Activated CD8-positive, alpha-beta memory T cell treated with anti-CD3 and anti-CD28 coated beads for 4 hours (primary cell): Measurements from ENCODE around the gene FAM149A.

Experiments used
- DNase-seq, 2 donors: peaks; one replicate each; pipeline ENCODE4 v3.0.0-alpha.2; 2020; ENCODE audit warnings: low read depth in 2 of 2

The FAM149A gene

DNA sequence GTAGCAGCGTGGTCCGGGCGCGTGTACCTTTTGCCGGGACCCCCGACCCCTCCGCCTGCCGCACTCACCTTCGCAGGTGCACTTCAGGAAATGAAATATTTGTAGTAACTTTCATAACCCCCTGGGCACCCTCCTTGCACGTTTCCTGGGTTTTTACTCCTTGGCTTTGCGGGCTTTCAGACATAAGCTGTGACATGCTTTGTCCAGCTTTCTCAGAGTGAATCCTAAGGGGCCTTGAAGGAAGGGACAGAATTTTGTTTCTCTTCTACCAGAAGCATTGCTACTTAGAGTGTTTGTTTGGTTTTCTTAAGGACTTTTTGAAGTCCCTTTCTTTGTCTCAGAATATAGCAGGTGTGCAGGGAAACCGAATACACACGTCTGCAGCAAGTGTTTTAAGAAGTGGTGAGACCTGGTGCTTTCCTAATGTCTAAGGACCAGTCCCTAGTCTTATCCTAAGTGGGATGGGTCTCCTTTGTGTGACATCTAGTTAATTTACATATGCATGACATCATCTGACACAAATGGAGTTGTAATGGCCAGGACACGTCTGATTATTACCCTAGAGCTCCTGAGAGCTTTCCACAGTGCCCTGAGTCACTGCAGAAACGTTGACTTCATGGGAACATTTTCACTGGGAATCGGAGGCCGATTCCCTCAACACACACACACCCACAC, 1.3 kb downstream of the FAM149A start:
- DNase-seq, result no peak

DNA sequence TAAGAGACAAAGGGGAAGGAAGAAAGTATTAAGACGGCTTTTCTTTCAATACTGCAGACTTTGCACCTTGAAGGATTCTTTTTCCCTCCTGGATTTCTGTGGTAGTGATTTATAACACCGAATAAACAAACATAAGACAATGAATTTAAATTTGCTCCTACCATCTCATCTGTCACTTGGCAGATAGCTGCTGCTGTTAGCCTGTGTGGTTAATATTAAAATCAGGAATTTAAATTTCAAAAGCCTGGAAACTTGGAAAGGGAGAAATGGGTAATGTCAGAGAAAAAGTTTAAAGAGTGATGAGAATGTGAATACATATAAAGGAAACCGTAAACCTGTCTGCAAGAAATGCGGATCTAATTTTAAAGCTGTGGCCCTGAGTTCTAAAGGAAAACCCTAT, 3.4 kb downstream of the FAM149A start:
- no peak for DNase-seq

DNA sequence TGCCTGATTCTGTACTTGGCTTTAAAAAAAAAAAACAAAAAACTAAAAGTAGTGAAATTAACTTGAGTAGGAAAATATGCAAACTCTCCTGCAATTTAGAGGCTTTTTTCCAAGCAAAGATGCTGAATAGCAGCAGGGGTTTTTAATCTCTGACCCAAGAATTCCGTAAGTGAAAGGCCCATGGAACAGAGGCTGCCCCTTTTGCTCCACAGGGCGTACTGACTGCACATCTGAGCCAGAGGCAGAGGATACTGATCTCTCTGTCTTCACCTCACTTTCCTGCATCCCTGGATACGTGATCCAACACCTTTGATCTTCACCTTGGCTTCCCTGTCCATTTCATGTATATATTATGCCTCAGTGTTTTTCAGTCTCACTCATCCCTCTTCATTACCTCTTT, 3.9 kb downstream of the FAM149A start:
- no peak for DNase-seq

DNA sequence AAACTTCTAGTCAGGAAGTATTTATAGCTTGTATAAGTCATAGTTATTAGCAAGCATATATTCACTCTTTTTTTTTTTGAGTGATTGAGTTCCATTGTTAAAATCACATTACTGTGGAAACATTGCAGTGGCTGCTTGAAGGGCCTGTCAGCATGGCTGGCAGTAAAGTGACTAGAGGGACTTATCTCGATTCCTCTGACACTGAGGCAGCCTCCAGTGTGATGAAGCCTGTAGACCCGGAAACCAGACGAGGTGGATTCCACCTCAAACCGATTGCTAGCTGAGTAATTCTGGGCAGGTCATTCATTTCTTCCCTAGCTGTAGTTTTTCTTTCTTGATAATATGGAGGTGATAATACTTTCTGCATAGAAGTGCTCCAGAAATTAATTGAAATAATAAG, 4.7 kb downstream of the FAM149A start:
- no peak for DNase-seq

DNA sequence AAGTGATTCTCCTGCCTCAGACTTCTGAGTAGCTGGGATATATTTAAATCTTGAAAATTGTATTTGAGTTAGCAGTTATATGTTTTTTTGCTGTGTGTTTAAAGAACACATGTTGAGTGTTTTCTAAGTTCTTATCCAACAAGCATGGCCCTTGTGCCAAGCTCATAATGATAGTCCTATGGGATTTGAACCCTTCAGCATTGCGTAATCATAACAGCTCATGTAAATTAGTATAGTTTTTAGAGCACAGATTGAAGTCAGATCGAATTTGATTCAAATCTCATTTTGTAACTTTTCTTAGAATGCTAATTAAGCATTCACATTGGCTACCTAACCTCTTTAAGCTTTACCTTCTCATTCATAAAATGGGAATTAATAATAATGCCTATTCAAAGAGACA, 12.2 kb downstream of the FAM149A start:
- no peak for DNase-seq

DNA sequence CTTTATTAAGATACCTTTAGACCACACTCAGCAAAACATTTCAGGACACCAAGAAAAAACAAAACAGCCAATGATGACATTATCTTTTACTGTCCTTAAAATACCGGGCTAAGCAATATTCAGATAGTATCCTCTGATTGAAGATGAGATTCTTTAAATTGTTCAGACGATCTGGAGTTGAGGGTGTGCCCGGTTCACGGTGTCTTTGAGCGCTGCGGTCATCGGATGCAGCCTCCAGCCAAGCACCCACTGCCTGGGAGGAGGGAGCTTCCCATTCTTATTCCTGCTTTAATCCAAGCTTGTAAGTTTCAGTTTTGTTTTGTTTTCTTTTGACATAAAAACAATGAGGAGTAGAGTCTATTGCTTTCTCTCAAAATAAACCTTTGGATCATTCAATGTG, 14.1 kb downstream of the FAM149A start:
- DNase-seq, result no peak

DNA sequence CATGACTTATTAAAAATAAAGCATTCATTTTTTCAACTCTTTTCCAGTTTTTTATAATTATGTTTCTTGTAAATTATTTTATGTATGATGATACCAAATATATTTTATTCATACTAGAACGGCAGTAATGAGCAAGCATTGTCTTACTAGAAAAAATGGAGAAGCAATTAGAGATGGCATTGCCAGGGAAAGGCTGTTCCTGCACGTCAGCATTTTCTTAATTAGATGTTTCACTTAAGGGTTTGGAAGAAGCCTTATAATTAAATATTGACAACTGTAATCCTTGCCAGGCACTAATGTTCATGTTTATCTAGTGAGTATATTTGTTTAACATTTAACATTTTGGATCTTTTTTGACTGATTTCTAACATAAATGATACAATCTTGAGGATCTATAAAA, 16.6 kb downstream of the FAM149A start:
- DNase-seq, result no peak

DNA sequence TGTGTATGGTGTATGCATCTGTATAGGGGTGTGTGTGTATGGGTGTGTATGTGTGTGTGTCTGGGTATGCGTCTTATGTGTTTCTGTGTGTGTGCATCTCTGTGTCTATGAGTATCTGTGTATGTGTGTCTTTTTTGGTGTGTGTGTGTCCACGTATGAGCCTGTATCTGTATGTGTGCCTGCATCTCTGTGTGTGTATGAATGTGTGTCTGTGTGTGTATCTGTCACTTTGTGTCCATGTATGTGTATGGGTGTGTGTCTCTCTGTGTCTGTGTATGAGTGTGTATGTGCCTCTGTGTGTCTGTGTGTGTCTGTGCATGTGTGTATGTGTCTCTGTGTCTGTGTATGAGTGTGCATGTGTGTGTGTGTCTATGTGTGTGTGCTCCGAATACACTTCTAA, 24.3 kb downstream of the FAM149A start:
- DNase-seq, result no peak

DNA sequence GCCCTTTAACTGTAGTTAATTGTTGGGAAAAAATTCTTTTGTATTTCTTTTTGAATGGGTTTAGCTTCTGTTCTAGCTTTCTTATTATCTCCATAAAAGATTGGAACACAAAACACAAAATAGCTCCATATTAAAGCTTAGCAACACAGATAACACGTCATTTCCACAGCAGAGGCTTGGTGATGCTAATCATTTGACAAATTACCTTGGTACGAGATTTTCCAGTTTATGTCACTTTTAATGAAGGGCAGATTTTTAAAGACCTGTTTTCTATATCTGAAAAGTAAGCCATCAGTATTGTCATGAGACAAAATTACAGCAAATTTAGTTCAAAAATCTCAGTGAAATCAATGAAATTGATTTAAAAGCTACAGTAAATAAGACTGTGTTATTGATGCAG, 27.4 kb downstream of the FAM149A start:
- DNase-seq, result no peak

DNA sequence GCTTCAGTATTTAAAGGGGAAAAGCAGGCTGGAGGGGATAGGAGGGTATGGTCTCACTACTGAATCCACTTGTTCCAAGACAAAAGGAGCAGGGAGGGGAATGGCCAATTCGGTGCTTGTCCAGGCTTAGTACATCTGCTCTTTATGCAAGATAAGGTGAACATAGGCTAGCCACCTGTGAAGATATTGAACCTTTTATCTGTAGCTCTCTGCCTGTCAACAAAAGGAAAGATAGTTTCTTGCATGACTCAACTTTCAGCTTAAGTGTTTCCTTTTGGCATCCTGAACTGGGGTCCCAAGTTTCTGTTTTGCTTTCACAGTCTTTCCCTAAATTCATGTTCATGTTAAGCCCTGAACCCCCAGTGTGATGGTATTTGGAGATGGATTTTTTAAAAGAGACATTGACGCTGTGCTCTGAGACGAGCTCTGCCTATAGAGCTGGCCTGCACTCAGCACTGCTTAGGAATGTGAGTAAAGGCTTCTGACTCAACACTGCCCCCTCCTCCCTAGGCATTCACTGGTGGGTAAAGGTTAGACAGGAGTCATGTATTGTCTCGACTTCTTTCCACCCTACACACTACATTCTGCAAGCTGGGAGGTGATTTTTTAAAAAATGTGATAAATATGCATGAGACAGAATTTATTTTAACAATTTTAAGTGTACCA, 28.2 kb downstream of the FAM149A start:
- DNase-seq, result no peak

DNA sequence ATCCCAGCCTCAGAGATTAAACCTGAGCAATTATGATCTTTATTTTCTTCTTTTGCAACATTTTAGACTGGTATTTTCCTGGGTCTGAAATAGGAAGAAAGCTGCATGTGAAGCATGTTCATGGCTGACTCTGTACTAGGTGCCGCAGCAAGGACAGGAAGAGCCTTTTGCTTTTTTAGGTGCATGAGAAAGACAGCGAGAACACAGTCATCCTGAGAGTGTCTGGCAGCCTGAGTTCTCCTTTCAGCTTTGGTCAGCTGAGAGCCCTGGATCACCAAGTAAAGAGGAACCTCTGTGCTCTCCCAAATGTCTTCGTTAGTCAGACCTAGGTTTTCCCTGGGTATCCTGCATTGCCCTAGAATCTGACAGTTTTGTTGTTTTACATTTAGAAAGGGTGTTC, 29.8 kb downstream of the FAM149A start:
- no peak for DNase-seq

DNA sequence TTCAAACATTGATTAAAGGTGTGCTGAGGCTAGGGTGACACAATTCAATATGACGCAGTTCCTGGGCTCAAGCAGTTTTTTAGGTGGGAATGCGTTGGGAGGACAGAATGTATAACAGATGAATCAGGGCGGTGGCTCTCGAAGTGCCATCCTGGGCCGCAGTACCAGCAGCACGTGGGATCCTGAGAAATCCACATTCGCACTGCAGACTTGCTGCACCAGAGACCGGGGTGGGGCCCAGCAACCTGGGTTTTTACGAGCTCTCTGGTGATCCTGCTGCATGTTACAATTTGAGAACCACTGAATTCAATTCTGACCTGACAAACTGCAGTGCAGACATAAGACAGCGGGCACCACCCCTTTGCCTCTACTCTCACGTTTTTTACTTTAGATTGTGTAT, 30.4 kb downstream of the FAM149A start:
- DNase-seq, result no peak

DNA sequence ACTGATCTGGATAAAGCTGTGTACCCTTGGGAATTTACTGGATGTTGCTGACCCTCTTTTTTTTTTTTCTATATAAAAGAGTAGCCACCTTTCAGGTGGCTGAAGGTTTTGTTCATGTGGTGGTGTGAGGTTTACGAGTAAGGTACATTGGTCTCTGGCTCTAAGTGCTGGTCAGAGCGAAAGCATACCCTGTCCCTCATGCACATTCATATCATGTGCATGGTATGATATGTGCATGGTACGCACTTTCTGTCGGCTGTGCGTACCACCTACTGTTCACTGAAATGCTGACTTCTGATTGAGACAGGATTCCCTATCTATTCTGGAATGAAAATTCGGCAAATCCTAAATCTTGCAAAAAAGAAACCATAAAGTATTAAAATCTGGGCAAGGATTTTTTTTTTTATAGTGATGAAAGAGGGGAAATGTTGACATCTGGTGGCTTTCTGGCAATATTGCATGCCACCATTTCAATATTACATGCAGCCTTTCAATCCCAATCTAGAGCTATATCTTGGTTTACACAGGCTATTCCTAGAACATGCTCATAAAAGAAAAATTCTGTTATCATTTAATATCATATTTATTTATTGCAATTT, 32.8 kb downstream of the FAM149A start:
- no peak for DNase-seq

DNA sequence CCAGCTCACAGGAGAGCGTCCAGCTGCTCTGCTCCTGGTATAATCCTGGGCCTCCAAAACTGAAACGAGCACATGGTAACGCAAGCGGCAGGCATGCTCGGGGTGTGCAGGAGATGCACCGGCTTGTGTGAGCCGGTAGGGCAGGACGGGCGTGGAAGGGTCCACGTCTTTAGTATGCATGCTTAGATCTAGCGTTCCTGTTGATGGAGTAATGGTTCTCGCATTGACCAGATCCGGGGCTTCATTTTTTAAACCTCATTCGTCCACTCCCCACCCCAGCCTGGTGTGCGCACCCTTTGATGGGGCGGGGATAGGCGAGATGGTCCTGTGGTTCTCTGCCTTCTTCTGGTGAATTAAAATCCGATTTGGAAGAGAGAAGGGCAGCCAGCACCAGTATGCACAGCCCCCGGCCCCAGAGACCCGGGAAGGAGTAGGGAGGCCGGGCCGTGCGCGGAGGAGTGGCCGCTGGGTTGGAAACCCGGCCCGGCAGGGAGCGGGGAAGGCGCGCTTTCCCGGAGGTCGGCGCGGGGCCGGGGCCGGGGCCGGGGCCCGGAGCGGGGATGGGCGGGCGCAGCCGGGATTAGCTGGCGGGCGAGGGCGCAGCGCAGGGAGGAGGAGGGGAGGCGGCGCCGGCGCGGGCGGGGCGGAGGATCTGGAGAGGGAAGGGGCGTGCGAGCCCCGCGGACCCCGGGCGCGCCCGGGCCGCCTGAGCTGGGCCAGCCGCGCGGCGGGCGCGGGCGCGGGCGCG, 39.9 kb downstream of the FAM149A start:
- DNase-seq, result no peak

DNA sequence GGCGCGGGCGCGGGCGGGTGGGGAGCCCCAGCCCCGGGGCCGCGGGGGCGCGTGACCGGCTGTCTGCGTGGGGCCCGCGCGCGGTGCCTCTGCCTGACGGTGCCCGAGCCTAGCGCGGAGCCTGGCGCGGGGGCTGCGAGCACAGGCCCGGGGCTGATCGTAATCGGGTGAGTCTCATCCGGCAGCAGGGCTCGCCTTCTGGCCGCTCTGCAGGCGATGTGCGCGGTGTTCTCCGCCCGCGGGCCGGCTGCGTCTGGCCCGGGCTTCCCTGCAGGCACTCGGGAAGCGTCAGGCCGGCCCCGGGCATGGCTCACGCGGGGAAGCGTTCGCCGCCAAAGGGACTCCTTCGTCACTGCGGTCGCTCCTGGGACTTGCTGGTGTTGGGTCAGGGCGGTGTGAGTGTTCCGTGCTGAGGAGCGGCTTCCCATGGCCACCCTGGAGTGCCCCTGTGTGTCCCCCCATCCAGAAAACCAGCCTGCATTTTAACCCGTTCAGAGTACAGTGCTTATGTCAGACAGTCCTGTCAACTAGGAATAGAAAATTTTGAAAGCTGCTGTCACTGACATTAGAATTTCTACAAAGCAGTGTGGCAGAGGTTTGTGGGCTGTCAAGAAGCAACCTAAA, 40.6 kb downstream of the FAM149A start:
- DNase-seq, result no peak

DNA sequence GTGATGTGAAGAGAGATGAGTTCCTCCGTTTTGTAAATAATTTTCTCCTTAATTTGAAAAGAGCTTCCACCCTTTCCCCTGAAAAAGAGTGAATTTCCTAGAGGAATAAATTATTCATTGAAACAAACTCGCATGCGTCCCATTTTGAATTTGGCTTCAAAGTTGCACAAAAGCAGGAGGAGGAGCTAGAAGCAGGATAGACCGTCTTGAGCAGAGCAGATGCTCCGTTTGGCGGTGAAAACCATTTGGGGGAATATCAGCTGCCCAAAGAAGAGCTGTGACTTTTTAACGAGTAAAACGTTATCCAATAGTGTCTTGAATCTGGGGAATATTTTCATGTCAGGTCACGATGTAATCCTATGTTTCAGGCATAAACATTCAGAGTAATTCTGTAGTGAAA, 42.0 kb downstream of the FAM149A start:
- DNase-seq, result no peak

DNA sequence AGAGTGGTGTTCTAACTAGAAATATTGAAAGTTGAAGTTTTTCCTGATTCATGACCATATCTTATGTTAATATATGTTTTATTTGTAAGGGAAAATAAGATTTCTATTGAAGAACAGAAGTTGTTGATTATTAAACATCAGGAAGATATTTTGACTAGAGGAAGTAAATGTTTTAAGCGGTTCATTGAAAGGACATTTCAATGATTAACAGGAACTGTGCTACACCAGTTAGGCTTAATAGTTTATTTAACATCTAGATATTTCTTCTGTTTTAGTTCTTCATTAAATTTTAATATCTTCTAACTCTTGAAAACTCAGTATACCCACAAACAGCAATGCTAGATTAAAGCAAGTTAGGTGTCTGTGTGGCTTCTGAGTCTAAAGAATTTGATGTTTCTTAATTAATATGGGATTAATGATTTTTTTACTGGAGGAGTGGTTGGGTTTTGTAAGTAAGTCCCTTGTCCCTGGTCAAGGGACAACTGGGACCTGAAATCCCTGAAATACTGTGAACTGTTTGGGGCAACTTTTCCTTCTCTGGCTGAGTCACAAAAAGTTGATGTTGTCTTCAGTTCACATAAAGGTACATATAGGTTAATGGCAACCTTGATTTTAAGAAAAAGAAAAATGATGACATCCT, 44.0 kb downstream of the FAM149A start:
- DNase-seq, result no peak

DNA sequence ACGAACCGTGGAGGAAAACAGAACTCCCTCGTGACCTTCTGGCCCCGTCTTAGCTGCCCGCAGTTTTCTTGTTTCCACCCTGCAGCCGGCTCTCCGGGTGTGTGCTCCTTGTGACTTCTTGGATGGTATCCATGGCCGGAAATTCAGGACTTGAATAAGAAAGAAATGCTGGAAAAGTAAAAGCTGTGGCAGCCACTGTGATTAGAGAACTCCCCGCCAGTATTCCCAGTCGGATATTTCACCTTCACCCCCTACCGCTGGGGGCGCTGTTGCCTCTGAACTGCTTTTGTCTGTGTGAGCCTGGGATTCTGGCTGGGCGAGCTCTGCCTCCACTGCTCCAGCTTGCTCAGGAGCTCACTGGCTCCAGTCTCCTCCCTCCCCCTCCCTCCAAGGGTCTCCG, 45.4 kb downstream of the FAM149A start:
- no peak for DNase-seq

DNA sequence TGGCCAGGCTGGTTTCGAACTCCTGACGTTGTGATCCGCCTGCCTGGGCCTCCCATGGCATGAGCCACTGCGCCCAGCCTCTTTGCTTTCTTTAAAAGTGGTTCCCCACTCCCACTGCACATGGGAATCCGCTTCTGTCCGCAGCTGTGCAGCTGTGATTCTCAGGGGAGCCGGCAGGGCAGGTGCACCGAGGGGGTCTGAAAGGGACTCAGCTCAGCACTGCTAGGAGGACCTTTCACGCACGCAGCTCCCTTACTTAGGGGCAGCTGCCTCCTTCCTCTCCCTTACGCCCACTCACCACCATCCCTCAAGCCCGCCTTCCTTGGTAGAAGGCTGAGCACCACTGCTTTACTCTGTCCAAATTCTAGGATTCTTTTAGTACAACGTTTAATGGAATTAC, 46.4 kb downstream of the FAM149A start:
- no peak for DNase-seq

DNA sequence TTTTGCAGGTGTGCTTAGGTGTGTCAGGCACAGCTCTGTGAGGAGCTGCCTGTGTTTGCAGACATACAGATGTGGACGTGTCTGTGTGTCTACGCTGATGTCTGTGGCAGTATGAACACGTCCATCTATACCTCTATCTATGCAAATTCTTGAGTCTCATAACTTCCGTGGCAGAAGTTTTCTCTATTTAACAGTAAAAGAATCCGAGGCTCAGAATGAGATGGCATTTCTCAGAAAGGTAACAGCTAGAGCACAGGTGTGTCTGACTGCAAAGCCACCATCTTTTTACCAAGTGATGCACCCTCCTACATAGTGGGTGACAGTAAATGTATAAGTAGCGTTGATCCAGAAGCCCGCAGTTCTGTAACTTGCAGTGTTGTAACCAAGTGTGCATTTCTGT, 47.0 kb downstream of the FAM149A start:
- no peak for DNase-seq

DNA sequence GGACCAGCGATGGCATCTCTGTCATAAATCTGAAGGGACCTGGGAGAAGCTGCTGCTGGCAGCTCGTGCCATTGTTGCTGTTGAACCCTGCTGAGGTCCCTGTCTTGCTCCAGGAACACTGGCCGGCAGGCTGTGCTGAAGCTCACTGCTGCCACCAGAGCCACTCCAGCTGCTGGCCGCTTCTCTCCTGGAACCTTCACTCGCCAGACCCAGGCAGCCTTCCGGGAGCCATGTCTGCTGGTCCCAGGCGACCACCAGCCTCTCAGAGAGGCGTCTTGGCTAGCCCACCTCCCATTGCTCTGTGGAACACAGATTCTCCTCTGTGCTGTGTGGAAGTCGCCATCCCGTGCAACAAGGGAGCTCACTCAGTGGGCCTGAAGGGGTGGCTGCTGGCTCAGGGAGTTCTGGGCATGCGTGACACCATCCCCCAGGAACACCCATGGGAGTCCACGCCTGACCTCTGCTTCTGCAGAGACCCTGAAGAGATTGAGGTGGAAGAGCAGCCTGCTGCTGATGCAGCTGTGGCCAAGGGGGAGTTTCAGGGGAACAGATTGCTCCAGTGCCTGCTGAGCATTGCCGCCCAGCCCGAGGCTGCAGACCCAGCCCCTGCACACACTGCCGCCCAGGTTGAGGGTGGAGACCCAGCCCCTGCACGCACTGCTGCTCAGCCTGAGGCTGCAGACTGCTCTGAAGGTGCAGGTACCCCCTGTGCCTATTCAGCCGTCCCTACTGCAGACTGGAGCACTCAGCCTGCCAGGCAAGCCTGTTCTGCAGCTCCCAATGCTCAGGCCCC, 53.7 kb downstream of the FAM149A start:
- DNase-seq, result no peak
